Measurements from ENCODE around the gene CCRL2.

DNA sequence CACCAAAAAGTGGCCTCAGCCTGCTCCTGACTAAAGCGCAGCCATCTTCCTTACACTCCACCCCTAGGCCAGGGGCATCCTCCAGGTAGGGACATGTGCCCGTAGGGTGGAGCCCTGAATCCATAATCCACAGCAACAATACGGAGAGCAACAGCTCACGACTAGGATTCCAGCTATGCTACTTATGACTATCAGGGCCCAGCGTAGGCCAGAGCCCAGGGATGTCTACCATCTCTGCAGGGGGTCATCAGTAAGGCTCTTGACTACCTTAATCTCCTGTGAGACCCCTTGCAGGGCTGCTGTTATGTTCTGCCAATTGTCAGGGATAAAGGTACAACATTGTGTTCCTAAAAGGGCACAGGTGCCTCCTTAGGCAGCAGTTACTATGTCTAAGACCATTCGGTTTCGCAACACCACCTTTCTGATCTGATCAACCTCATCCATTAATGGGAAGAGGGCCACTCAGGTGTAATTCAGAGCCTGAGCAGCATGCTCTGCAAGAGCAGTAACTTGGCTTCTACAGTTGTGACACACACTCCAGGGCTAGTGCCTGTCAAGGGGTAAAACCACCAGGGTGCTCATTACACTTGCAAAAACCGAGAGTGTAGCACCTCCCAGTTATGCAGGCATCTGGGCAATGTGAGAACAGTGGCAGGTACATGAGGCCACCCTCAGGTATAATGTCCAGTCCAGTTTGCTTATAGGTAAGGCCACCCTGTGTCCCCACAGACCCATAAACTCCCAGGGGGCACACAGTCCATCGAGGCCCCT is 11.0 kb downstream of the CCRL2 start:
- TF ChIP-seq, protein P1, sequence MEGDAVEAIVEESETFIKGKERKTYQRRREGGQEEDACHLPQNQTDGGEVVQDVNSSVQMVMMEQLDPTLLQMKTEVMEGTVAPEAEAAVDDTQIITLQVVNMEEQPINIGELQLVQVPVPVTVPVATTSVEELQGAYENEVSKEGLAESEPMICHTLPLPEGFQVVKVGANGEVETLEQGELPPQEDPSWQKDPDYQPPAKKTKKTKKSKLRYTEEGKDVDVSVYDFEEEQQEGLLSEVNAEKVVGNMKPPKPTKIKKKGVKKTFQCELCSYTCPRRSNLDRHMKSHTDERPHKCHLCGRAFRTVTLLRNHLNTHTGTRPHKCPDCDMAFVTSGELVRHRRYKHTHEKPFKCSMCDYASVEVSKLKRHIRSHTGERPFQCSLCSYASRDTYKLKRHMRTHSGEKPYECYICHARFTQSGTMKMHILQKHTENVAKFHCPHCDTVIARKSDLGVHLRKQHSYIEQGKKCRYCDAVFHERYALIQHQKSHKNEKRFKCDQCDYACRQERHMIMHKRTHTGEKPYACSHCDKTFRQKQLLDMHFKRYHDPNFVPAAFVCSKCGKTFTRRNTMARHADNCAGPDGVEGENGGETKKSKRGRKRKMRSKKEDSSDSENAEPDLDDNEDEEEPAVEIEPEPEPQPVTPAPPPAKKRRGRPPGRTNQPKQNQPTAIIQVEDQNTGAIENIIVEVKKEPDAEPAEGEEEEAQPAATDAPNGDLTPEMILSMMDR (IDR thresholded peaks at IDR 0.05), result no peak
- no peak for TF ChIP-seq POLR2AphosphoS5 (IDR thresholded peaks at IDR 0.05)
- TF ChIP-seq POLR2A (IDR thresholded peaks at IDR 0.05), result no peak
